Smooth muscle cell (in vitro differentiated cells): ENCODE data around the gene CASP7. TPM values are rescaled to one million over a fixed set of nuclear protein-coding genes. Genes with fewer than 3 reads are reported as not detected.
"Not testable (repeated sequence)": the region's sequence is repeated elsewhere in the genome, so short reads cannot be mapped to it uniquely, and the experiment has no call there.

Experiments
- DNase-seq: peaks from one replicate; lab custom pipeline; 2025; ENCODE audit not compliant: unreplicated experiment; lab: John Stamatoyannopoulos, UW
- H2AFZ ChIP-seq: fragments of 200-600 bp; sonication (generic); 2 replicates; pipeline ENCODE4 v1.6.0; 2016; ENCODE audit warnings: antibody characterized with exemption, low read depth, mild to moderate bottlenecking
- H3F3A ChIP-seq: fragments of 200-600 bp; sonication (generic); 2 replicates; pipeline ENCODE4 v1.6.0; 2017; ENCODE audit warnings: antibody characterized with exemption, low read depth
- H3K27ac ChIP-seq: fragments of 200-600 bp; sonication (generic); 2 replicates; pipeline ENCODE4 v1.5.1; 2016; ENCODE audit warnings: low read depth, mild to moderate bottlenecking
- H3K27me3 ChIP-seq: fragments of 200-600 bp; sonication (generic); 2 replicates; pipeline ENCODE4 v1.6.1; 2016; ENCODE audit warnings: low read depth, mild to moderate bottlenecking
- H3K36me3 ChIP-seq: fragments of 200-600 bp; sonication (generic); 2 replicates; pipeline ENCODE4 v1.5.1; 2016; ENCODE audit warnings: low read depth
- H3K4me1 ChIP-seq: fragments of 200-600 bp; sonication (generic); 2 replicates; pipeline ENCODE4 v1.5.1; 2016; ENCODE audit warnings: low read depth
- H3K4me2 ChIP-seq: fragments of 200-600 bp; sonication (generic); 2 replicates; pipeline ENCODE4 v1.6.0; 2016; ENCODE audit warnings: mild to moderate bottlenecking
- H3K4me3 ChIP-seq: fragments of 200-600 bp; sonication (generic); 2 replicates; pipeline ENCODE4 v1.5.1; 2016; ENCODE audit warnings: mild to moderate bottlenecking
- H3K79me2 ChIP-seq: fragments of 200-600 bp; sonication (generic); 2 replicates; pipeline ENCODE4 v1.6.0; 2016; ENCODE audit warnings: low read depth, mild to moderate bottlenecking
- H3K9ac ChIP-seq: fragments of 200-600 bp; sonication (generic); 2 replicates; pipeline ENCODE4 v1.6.0; 2016; ENCODE audit warnings: low read depth
- H3K9me3 ChIP-seq: fragments of 200-600 bp; sonication (generic); replicated peaks from 2 replicates; pipeline ENCODE4 v1.5.1; 2016; ENCODE audit warnings: low read depth
- H4K20me1 ChIP-seq: fragments of 200-600 bp; sonication (generic); 2 replicates; pipeline ENCODE4 v1.6.0; 2016; ENCODE audit warnings: low read depth
- CTCF ChIP-seq: fragments of 200-600 bp; sonication (generic); IDR thresholded peaks from 2 replicates; pipeline ENCODE4 v1.5.1; 2017; ENCODE audit warnings: borderline replicate concordance, mild to moderate bottlenecking, antibody characterized with exemption; ENCODE audit not compliant: insufficient read depth, poor library complexity, severe bottlenecking
- WGBS: methylation state at CpG from one replicate; pipeline ENCODE4 v1.1.7; 2016; ENCODE audit warnings: low lambda C conversion rate; 5-methylcytosine and 5-hydroxymethylcytosine counted together
- polyA plus RNA-seq: library from polyadenylated mRNA; unstranded; fragments of >200 nt; fragmentation: Nextera tagmentation; extraction: Ambion mirVana; gene quantifications from 2 replicates; pipeline ENCODE4 v1.2.1, GENCODE V29; 2016
- total RNA-seq: library from RNA; depleted of rRNA; stranded (reverse); fragments of >200 nt; gene quantifications from 2 replicates; pipeline ENCODE4 v1.2.3, GENCODE V29; 2014

The CASP7 gene
- total and polyA plus RNA-seq, 2 experiments from 2014 or later: 16.2 to 21.5 TPM

- 91% methylated on average over 2 of the region's 2 CpGs for WGBS
- H3K27me3 ChIP-seq: peaks cover 23% of the 10 kb centered on the region
- peaks cover 3% of the 10 kb centered on the region for H3K4me1 ChIP-seq
- no peak overlapping the region for H2AFZ ChIP-seq
- H3K36me3 ChIP-seq: no peaks in the 10 kb centered on the region
- no peaks in the 10 kb centered on the region for H3K9me3 ChIP-seq
- no peaks in the 10 kb centered on the region for H3F3A ChIP-seq
- H3K27ac ChIP-seq: no peak overlapping the region
- H4K20me1 ChIP-seq: no peaks in the 10 kb centered on the region
- H3K79me2 ChIP-seq: no peaks in the 10 kb centered on the region
- H3K9ac ChIP-seq: no peak overlapping the region
- H3K4me3 ChIP-seq: no peak overlapping the region
- H3K4me2 ChIP-seq: no peak overlapping the region
- no peak for DNase-seq
- TF ChIP-seq CTCF: no peak
These were observed 28.7 kb upstream of the CASP7 start for GRCh38 chr10:113651021-113651420.

DNA sequence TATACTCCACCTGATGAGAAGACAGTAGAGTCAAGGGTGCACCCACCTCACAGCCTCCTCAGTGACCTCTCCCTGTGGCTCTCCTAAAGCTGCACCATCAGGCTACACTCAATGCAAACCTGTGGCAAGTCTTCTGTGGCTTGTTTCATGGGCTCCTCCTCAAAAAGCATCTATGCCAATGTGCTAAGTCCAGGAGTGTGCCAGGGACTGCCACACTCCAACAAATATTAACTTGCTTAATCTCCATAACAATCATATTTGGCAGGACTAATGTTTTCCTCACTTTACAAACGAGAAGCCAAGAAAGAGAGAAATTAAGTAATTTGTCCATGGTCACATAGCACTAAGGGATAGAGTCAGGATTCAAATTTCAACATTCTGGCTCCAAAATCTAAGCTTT is 27.8 kb upstream of the CASP7 start:
- H3K27ac ChIP-seq: no peak overlapping the region
- 74% methylated on average over 1 of the region's 1 CpG for WGBS
- no peaks in the 10 kb centered on the region for H3K79me2 ChIP-seq
- H3K4me3 ChIP-seq: no peak overlapping the region
- DNase-seq: no peak
- no peak overlapping the region for H3K4me2 ChIP-seq
- H3K4me1 ChIP-seq: peaks cover 3% of the 10 kb centered on the region
- peaks cover 32% of the 10 kb centered on the region for H3K27me3 ChIP-seq
- H2AFZ ChIP-seq: no peak overlapping the region
- no peaks in the 10 kb centered on the region for H3K9me3 ChIP-seq
- H3K9ac ChIP-seq: no peak overlapping the region
- H3K36me3 ChIP-seq: no peaks in the 10 kb centered on the region
- H4K20me1 ChIP-seq: no peaks in the 10 kb centered on the region
- no peaks in the 10 kb centered on the region for H3F3A ChIP-seq
- no peak for TF ChIP-seq CTCF

GRCh38 chr10:113652456-113652855 is 27.3 kb upstream of the CASP7 start:
- not testable (repeated sequence) for DNase-seq, H3K9me3 ChIP-seq
- WGBS: 85% methylated on average over 3 of the region's 3 CpGs

GRCh38 chr10:113656896-113657295 is 22.8 kb upstream of the CASP7 start:
- peaks cover 46% of the 10 kb centered on the region for H3K27me3 ChIP-seq
- H3K36me3 ChIP-seq: no peaks in the 10 kb centered on the region
- DNase-seq: no peak
- TF ChIP-seq CTCF: no peak
- H3F3A ChIP-seq: no peaks in the 10 kb centered on the region
- no peak overlapping the region for H2AFZ ChIP-seq
- H3K9ac ChIP-seq: no peak overlapping the region
- H3K4me1 ChIP-seq: no peaks in the 10 kb centered on the region
- H3K27ac ChIP-seq: no peak overlapping the region
- H4K20me1 ChIP-seq: no peaks in the 10 kb centered on the region
- H3K4me3 ChIP-seq: no peak overlapping the region
- 64% methylated on average over 2 of the region's 2 CpGs for WGBS
- H3K4me2 ChIP-seq: no peak overlapping the region
- H3K79me2 ChIP-seq: no peaks in the 10 kb centered on the region
- H3K9me3 ChIP-seq: no peaks in the 10 kb centered on the region

More at GRCh38 chr10:113652456-113652855, 27.3 kb upstream of the CASP7 start:
- not testable (repeated sequence) for H2AFZ ChIP-seq, H3K4me1 ChIP-seq, H3K4me2 ChIP-seq, H3K9ac ChIP-seq, H4K20me1 ChIP-seq, H3F3A ChIP-seq, H3K4me3 ChIP-seq, H3K27ac ChIP-seq, H3K36me3 ChIP-seq, H3K79me2 ChIP-seq
- peaks cover 37% of the 10 kb centered on the region for H3K27me3 ChIP-seq
